Muscle of leg (tissue), 11 donors: Measurements from ENCODE around the gene TIFAB. TPM values are rescaled to one million over a fixed set of nuclear protein-coding genes. Genes with fewer than 3 reads are reported as not detected.

Source experiments
- DNase-seq: peaks from one replicate; pipeline ENCODE4 v3.0.0; 2013
- H3K27ac ChIP-seq: one replicate; pipeline ENCODE4 v1.5.1; 2013; ENCODE audit warnings: mild to moderate bottlenecking, low read length, control low read depth
- H3K27me3 ChIP-seq: one replicate; pipeline ENCODE4 v1.6.1; 2013; ENCODE audit warnings: low read length; ENCODE audit not compliant: control insufficient read depth, insufficient read depth
- H3K36me3 ChIP-seq: one replicate; pipeline ENCODE4 v1.6.1; 2013; ENCODE audit warnings: low read length; ENCODE audit not compliant: control insufficient read depth, insufficient read depth
- H3K4me1 ChIP-seq: one replicate; pipeline ENCODE4 v1.6.1; 2013; ENCODE audit warnings: low read length; ENCODE audit not compliant: control insufficient read depth, insufficient read depth
- H3K4me3 ChIP-seq: one replicate; pipeline ENCODE4 v1.5.1; 2013; ENCODE audit warnings: low read length, control low read depth
- H3K9me3 ChIP-seq: replicated peaks from 2 replicates; pipeline ENCODE4 v1.6.1; 2013; ENCODE audit warnings: low read depth, low read length; ENCODE audit not compliant: control insufficient read depth
- WGBS: methylation state at CpG from one replicate; pipeline ENCODE4 v1.1.5; 2013; ENCODE audit warnings: missing lambda C conversion rate; ENCODE audit not compliant: insufficient coverage; 5-methylcytosine and 5-hydroxymethylcytosine counted together
- polyA plus RNA-seq, 8 donors: library from polyadenylated mRNA; unstranded; fragments of 120-200 nt; gene quantifications; one replicate each; pipeline versions ENCODE4 v1.2.1 to v1.2.3, GENCODE V29; 2013; ENCODE audit warnings: inconsistent platforms in 1 of 8, low replicate concordance in 1 of 8; ENCODE audit not compliant: insufficient read length in 8 of 8, insufficient read depth in 1 of 8
- total RNA-seq: library from RNA; stranded (reverse); fragments of 120-200 nt; gene quantifications from one replicate; pipeline ENCODE4 v1.2.4, GENCODE V29; 2013

Gene TIFAB
- total and polyA plus RNA-seq, 9 donors, result 0.05 to 0.33 (median 0.20) TPM

DNA sequence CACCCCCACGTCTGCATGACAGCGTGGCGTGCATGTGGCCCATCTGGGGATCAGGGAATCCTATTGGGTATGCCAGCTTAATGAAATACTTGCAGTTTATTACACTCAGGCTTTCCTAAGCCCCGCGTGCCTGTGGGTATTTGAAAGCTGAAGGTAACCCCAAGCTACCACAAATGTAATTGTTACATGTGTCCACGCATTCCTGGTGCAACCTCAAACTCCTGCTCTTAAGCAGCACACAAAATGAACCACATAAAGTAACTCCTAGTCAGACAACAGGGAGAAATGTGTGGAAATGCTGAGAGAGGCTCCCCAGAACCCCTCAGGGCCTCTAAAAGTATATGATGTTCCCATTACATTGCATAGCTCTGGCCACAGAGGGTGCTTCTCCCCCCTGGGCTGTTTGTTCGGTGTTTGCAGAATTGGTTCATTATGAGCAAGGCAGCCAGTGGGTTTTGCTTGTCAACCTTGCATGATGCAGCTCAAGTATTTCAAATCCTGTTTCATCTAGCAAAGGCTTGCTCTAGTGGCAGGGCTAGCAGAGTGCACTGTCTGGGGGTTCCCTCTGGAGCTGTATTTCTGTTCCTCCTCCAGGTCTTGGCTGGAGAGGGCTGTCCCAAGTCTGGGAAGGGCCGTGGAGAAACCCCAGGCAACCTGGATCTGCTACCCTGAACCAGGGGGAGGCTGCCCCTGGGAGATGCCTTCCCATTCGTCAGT lies 3.2 kb downstream of the TIFAB start:
- WGBS, result 58% methylated on average over 3 of the region's 9 CpGs
- Histone ChIP-seq H3K27me3 (peaks cover 20% of the 10 kb centered on the region), H3K36me3 (no peaks in the 10 kb centered on the region), H3K9me3 (no peaks in the 10 kb centered on the region), H3K27ac (no peak overlapping the region), H3K4me3 (no peak overlapping the region), H3K4me1 (peaks cover 30% of the 10 kb centered on the region)
- no peak for DNase-seq

DNA sequence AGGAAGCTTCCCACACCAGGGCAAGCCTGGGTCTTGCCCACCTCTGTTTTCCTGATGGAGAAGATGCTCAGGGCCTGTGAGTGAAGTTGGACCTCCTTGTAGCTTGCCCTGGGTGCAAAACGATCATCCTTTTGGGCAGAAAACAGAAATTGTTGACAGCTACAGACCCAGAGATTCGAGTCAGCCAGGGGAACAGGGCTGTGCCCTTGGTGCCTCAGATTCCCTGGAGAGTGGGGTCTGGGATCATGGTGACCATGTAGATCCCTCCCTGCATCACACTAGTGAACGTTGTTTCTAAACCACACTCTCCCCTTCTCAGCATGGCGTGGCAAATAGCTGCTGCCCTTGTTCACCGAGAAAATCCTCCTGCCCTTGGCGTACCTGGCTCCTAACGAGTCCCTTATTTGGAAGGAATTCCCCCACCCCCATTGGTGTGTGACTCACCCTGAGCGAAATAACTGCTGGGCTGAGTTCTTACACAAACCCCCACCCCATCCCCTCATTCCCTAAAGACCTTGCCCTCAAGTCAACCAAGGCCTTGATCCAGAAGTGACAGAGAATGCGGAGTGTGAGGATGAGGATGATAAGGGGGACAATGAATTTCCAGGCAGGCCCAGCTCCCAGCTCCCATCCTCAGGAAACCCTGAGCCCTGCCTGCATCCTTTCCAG lies 3.9 kb downstream of the TIFAB start:
- 84% methylated on average over 6 of the region's 9 CpGs for WGBS
- DNase-seq, result no peak
- H3K27me3 ChIP-seq, result peaks cover 20% of the 10 kb centered on the region
- peaks cover 37% of the 10 kb centered on the region for H3K4me1 ChIP-seq
- no peak overlapping the region for H3K4me3 ChIP-seq
- H3K36me3 ChIP-seq, result no peaks in the 10 kb centered on the region
- H3K9me3 ChIP-seq, result no peaks in the 10 kb centered on the region
- H3K27ac ChIP-seq, result no peak overlapping the region

DNA sequence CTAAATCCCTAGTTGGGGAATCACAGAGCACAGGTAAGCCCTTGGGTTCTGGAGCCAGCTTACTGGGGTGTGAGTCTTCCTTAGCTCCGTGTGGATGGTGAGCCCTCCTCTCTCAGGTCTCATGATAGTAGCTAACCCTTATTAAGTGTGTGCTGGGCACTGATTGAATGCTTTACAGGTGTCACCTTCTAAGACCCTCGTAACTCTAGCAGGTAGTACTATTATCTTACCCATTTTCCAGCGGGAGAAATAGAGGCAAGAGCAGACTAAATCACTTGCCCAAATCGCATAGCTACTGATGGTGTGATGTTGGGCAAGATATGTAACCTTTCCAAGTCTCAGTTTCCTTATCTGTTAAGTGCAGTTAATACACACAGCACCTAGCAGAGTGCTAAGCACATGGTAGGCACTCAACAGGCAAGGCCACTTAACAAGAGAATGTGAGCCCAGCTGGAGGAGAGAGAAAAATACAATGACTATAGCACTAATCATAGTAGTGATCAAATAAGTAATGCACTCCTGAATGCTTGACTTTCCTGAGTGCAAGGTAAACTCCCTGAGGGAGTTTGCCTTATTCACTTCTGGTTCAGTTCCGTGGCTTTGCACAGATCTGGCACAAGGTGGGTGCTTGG lies 4.7 kb downstream of the TIFAB start, which contains the start of gene DCANP1:
DCANP1 (minus strand) TSS at position 51 of the 632 bp plus-strand sequence. CDS start 240 bp downstream, outside the sequence.
- H3K4me3 ChIP-seq, result no peak within 1 kb of the TSS
- no peak for DNase-seq
- H3K27ac ChIP-seq, result no peak within 1 kb of the TSS
- peaks cover 45% of the 10 kb centered on the region for H3K4me1 ChIP-seq
- no peaks in the 10 kb centered on the region for H3K36me3 ChIP-seq
- peaks cover 17% of the 10 kb centered on the region for H3K27me3 ChIP-seq
- no peaks in the 10 kb centered on the region for H3K9me3 ChIP-seq
- WGBS, result 50% methylated on average over 1 of the region's 5 CpGs

DNA sequence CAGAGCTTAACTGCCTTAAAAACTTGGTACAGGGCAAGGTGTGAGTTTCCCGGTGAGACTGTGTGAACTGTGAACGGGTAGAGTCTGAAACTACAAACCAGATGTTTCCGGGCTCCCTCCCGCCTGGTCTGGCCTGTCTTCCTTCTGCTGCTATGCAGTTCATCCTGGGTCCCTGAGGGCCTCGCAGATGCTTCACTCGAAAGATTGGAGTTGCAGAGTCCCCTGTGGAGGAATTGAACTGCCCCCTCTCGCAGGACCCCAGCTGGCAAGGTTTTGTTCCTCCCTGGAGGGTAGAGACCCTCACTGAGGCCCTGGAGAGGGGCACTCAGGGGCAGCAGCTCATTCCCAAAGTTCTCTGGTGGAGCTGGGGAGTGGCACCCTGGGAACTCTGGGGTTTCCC lies 5.5 kb downstream of the TIFAB start:
- no peak overlapping the region for H3K4me3 ChIP-seq
- no peak overlapping the region for H3K27ac ChIP-seq
- DNase-seq, result peak; percentile 80
- H3K9me3 ChIP-seq, result no peaks in the 10 kb centered on the region
- H3K27me3 ChIP-seq, result peaks cover 16% of the 10 kb centered on the region
- H3K36me3 ChIP-seq, result no peaks in the 10 kb centered on the region
- peaks cover 47% of the 10 kb centered on the region for H3K4me1 ChIP-seq
- 36% methylated on average over 7 of the region's 7 CpGs for WGBS

DNA sequence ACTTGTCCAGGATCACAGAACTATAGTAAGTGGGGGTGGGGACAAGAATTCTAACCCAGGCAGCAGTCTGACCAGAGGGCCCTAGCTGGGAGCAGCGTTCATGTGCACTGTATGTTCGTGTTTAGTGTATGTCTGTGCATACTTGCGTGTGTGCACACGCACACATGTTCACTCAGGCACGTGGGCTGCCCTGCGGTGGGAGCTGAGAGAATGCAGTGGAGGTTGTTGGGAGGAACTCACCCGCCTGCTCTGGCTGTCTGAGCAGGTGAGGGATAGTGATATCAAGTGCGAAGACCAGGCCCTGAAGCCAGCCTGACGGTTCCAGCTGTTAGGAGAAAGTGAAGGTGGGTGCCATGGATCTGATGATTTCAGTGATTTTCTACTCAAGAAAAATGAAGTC lies 5.9 kb downstream of the TIFAB start:
- no peaks in the 10 kb centered on the region for H3K36me3 ChIP-seq
- peaks cover 16% of the 10 kb centered on the region for H3K27me3 ChIP-seq
- no peaks in the 10 kb centered on the region for H3K9me3 ChIP-seq
- no peak overlapping the region for H3K27ac ChIP-seq
- peaks cover 52% of the 10 kb centered on the region for H3K4me1 ChIP-seq
- DNase-seq, result no peak
- H3K4me3 ChIP-seq, result no peak overlapping the region
- WGBS, result 73% methylated on average over 9 of the region's 9 CpGs

DNA sequence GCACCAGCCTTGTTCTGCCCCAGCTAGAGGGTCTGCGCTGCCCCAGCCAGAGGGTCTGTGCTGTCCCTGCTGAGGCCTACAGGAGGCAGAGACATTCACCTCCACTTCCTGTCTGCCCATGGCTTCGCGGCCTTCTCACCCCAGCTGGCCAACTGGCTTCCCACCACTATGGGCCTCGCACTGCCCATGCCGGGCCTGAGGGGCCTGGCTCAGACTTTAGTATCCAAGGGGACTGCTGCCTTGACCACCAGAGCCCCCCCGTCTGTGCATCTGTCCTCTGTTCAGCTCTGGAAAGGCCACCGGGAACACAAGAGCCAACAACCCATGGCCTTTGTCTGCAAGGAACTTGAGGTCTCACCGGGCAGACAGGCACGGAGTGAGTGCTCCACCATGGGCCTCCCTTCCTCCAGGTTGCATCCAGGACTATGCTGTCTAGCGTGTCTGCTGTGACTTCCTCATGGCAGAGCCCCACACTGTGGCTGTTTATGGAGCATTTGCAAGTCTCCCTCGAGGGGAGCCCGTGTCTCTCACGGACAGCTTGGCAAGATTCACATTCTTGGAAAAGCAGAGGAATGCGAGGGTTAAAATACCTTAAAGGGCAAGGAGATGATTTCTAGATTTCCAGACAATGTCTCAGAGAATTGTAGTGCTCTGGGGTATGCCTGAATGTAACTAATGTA lies 6.7 kb downstream of the TIFAB start:
- peaks cover 59% of the 10 kb centered on the region for H3K4me1 ChIP-seq
- H3K27ac ChIP-seq, result no peak overlapping the region
- no peaks in the 10 kb centered on the region for H3K9me3 ChIP-seq
- 76% methylated on average over 10 of the region's 14 CpGs for WGBS
- peaks cover 16% of the 10 kb centered on the region for H3K27me3 ChIP-seq
- no peak for DNase-seq
- no peaks in the 10 kb centered on the region for H3K36me3 ChIP-seq
- no peak overlapping the region for H3K4me3 ChIP-seq

DNA sequence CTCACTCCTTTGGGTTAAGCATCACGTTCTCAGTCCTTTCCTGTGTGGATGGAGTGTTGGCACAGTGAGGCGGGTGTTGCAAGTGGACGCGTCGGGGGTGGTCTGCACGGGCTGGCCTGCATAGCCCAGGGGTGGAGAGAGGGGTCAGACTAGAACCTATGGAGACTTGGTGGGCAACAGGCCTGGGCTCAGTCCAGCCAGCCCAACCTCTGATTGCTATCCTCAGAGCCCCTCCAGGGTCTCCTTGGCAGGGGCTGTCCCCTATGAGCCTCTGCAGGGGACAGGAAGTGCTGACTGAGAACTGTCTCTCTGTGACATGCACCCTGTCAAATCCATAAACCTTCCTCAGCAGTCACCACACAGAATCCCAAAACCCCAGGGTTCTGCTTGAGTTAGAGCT lies 7.3 kb downstream of the TIFAB start:
- WGBS, result 83% methylated on average over 5 of the region's 6 CpGs
- Histone ChIP-seq H3K4me3 (no peak overlapping the region), H3K4me1 (peaks cover 63% of the 10 kb centered on the region), H3K27me3 (peaks cover 14% of the 10 kb centered on the region), H3K36me3 (no peaks in the 10 kb centered on the region), H3K9me3 (no peaks in the 10 kb centered on the region), H3K27ac (no peak overlapping the region)
- DNase-seq, result no peak

DNA sequence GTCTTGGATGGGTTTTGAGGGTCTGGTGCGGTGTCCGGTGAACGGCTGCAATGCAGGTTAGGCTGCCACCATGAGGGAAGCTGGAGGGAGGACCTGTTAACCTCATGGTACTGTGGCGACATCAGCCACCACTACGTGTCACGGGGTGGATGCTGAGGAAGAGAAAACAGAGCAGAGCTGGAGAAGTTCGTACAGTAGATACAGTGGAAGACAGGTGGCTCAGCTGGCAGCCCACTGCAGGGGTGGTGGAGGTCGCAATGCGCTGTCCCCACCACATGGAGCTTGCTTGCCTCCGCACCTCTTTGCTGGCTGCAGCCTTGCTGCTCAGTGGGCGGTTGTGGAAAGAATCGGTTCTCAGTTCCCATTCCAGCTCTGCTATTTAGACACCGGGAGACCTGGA lies 7.8 kb downstream of the TIFAB start:
- no peak overlapping the region for H3K4me3 ChIP-seq
- H3K9me3 ChIP-seq, result no peaks in the 10 kb centered on the region
- H3K36me3 ChIP-seq, result no peaks in the 10 kb centered on the region
- H3K27me3 ChIP-seq, result peaks cover 9% of the 10 kb centered on the region
- WGBS, result 61% methylated on average over 11 of the region's 13 CpGs
- H3K27ac ChIP-seq, result no peak overlapping the region
- DNase-seq, result no peak
- peaks cover 68% of the 10 kb centered on the region for H3K4me1 ChIP-seq

DNA sequence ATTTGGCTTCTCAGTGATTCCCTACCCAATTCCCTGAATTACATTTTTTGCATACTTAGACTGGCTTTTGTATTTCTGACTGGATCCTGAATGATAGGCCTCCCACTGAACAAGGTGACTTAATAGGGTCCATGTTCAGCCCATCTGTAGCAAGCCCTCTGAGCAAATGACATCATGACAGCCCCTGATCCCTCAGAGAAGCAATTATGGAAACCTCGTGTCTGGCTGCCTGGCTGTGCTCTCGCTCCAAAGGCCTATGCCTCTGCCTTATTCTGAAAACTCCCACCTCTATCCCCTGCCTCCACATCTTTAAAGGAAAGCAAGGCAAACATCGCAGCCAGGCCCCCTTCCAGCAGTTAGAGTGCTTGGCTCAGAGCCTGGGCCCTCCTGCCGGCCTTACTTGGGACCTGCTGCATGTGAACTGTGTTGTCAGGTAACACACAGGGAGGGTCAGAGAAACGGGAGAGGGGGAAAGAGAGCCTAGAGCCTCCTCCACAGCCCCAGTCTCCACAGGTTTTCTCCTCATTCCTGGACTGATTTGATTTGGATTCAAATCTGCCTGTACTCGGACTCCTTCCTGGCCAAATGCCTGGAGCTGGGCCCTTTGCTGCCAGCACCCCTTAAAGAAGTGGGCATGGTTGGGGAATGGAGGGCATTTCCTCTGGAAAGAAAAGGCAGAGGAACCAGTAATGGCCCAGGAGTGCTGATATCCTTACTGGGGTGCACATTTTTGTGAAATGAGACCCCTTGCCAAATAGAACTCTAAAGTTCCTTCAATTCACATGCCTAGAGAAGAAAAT lies 8.8 kb downstream of the TIFAB start:
- H3K9me3 ChIP-seq, result no peaks in the 10 kb centered on the region
- peak overlapping the region; percentile 72 for H3K27ac ChIP-seq
- H3K4me3 ChIP-seq, result no peak overlapping the region
- 19% methylated on average over 2 of the region's 6 CpGs for WGBS
- no peaks in the 10 kb centered on the region for H3K36me3 ChIP-seq
- peaks cover 7% of the 10 kb centered on the region for H3K27me3 ChIP-seq
- peaks cover 78% of the 10 kb centered on the region for H3K4me1 ChIP-seq
- DNase-seq, result peak; percentile 68
